HL-60 (cell line): ENCODE measurements around the gene HIGD1A.

ENCODE experiments used
- DNase-seq, 2 experiments: peaks; one replicate each; pipeline ENCODE4 v3.0.0-alpha.2; 2010 to 2020; ENCODE audit warnings: low read depth in 1 of 2, low spot score in 1 of 2
- H3K27ac ChIP-seq: fragments of 250-450 bp; sonication (Bioruptor Pico); replicated peaks from 2 replicates; pipeline ENCODE4 v1.5.1; 2020; ENCODE audit warnings: mild to moderate bottlenecking, moderate library complexity
- H3K27me3 ChIP-seq: fragments of 250-450 bp; sonication (Bioruptor Pico); 2 replicates; pipeline ENCODE4 v1.5.1; 2021; ENCODE audit warnings: mild to moderate bottlenecking, moderate library complexity; ENCODE audit not compliant: insufficient read depth, poor library complexity, severe bottlenecking
- H3K4me3 ChIP-seq: replicated peaks from 2 replicates; pipeline ENCODE4 v1.5.1; 2011; ENCODE audit warnings: mild to moderate bottlenecking, control low read depth, low read length; ENCODE audit not compliant: insufficient read depth
- CTCF ChIP-seq: IDR thresholded peaks from one replicate; pipeline ENCODE4 v1.5.1; 2011; ENCODE audit warnings: low read length, control low read depth, inconsistent platforms; ENCODE audit not compliant: insufficient read depth
- GABPA ChIP-seq: IDR thresholded peaks from 2 replicates; pipeline ENCODE4 v1.6.1; 2012; ENCODE audit warnings: low read depth
- POLR2AphosphoS5 ChIP-seq: IDR thresholded peaks from 2 replicates; pipeline ENCODE4 v1.6.1; 2012; ENCODE audit warnings: low read depth
- SPI1 ChIP-seq: IDR thresholded peaks from 2 replicates; pipeline ENCODE4 v1.6.1; 2012; ENCODE audit warnings: low read depth, mild to moderate bottlenecking, borderline replicate concordance
- TF ChIP-seq, protein P1 (sequence below): IDR thresholded peaks from 2 replicates; pipeline ENCODE4 v1.6.1; 2012; ENCODE audit warnings: low read depth; ENCODE audit not compliant: insufficient replicate concordance

Gene HIGD1A

DNA sequence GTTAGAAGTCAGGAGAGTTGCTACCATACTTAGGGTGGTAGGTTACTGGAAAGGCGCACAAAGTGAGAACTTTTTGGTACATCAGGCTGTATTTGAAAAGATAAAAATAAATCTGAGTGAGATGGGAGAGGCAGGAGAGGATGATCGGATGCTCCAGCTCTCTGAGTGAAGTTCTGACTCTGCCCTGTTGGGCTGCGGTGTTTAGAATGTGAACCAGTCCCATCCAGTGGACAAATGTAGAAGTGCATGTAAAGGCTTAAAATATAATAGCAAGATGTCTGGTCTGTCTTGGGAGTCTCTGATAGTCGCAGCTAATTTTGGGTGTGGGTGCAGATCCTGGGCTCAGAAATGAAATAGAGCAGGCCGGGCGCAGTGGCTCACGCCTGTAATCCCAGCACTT, 35.3 kb upstream of the HIGD1A start:
- TF ChIP-seq GABPA (no peak), SPI1 (no peak), CTCF (peak; percentile 57), POLR2AphosphoS5 (no peak)
- TF ChIP-seq, protein P1, sequence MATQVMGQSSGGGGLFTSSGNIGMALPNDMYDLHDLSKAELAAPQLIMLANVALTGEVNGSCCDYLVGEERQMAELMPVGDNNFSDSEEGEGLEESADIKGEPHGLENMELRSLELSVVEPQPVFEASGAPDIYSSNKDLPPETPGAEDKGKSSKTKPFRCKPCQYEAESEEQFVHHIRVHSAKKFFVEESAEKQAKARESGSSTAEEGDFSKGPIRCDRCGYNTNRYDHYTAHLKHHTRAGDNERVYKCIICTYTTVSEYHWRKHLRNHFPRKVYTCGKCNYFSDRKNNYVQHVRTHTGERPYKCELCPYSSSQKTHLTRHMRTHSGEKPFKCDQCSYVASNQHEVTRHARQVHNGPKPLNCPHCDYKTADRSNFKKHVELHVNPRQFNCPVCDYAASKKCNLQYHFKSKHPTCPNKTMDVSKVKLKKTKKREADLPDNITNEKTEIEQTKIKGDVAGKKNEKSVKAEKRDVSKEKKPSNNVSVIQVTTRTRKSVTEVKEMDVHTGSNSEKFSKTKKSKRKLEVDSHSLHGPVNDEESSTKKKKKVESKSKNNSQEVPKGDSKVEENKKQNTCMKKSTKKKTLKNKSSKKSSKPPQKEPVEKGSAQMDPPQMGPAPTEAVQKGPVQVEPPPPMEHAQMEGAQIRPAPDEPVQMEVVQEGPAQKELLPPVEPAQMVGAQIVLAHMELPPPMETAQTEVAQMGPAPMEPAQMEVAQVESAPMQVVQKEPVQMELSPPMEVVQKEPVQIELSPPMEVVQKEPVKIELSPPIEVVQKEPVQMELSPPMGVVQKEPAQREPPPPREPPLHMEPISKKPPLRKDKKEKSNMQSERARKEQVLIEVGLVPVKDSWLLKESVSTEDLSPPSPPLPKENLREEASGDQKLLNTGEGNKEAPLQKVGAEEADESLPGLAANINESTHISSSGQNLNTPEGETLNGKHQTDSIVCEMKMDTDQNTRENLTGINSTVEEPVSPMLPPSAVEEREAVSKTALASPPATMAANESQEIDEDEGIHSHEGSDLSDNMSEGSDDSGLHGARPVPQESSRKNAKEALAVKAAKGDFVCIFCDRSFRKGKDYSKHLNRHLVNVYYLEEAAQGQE = no peak
- peak; percentile 5 to 42 for DNase-seq
- Histone ChIP-seq H3K4me3 (no peak overlapping the region), H3K27me3 (no peaks in the 10 kb centered on the region), H3K27ac (no peak overlapping the region)

GRCh38 chr3:42838571-42838970, 34.3 kb upstream of the HIGD1A start:
- no peaks in the 10 kb centered on the region for H3K27me3 ChIP-seq
- TF ChIP-seq SPI1 = no peak
- TF ChIP-seq CTCF = no peak
- TF ChIP-seq GABPA = no peak
- no peak for TF ChIP-seq POLR2AphosphoS5
- TF ChIP-seq, protein P1 = no peak
- DNase-seq = no peak
- no peak overlapping the region for H3K27ac ChIP-seq
- H3K4me3 ChIP-seq = no peak overlapping the region

DNA sequence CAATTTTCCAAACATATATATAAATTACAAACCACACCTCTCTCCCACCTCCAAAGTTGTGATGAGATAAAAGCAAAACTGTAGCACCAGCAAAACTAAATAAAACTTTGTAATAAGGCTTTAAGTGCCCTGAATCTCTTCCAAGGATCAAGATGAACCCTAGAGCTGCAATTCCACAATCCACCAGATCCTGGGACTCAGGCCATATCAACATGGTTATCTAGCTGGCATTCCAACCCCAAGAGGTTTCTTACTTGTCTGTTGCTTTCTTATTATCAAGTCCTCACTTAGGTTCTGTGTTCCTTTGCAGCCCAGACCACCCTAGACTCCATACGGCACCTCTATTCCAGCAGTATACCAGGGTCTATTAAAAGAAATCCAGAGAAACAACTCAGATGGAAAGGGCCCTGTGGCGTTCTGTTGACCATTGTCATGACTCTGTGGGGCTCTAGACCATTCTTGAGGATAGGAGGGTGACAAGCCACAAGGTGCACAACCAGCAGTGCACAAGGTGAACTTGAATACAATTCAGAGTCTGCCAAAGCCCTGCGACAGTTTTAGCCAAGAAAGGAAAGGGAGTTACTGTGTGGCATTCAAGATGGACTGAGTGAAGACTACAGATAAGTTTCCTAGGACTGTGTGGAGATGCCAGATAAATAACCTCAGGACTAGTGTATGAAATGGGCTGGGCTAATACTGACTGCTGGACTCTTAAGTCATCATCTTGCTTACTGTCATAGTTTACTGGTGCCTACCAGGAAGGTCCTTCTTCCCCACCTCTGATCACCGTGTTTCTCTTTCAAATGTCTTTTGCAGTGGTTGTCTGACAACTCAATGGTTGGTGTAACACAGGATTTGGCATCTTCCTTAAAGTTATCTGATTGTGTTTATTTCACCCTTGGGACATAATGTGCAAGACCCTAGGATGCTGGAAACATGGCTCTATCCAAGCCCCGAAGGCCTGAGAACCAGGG, 32.1 kb upstream of the HIGD1A start:
- DNase-seq = no peak

More for the DNA sequence above, 32.1 kb upstream of the HIGD1A start:
- Histone ChIP-seq H3K4me3 (no peak overlapping the region), H3K27ac (no peak overlapping the region), H3K27me3 (no peaks in the 10 kb centered on the region)
- TF ChIP-seq, protein P1 = no peak
- TF ChIP-seq CTCF (no peak), GABPA (no peak), SPI1 (no peak), POLR2AphosphoS5 (no peak)
